GM12878 (cell line): Measurements from ENCODE around the gene MAP2K2. TPM values are rescaled to one million over a fixed set of nuclear protein-coding genes. Genes with fewer than 3 reads are reported as not detected.
A peak's percentile ranks its signal among the peaks of the same experiment; 100 is the strongest.

Experiments
- BCL3 ChIP-seq: IDR thresholded peaks from 2 replicates; pipeline ENCODE4 v1.6.1; 2011; ENCODE audit warnings: borderline replicate concordance, low read depth, mild to moderate bottlenecking, moderate library complexity, low read length; ENCODE audit not compliant: insufficient read depth, poor library complexity, severe bottlenecking
- CBX3 ChIP-seq: fragments of 200-600 bp; sonication (generic); IDR thresholded peaks from 2 replicates; pipeline ENCODE4 v1.6.1; 2016; ENCODE audit warnings: low read depth, borderline replicate concordance
- CUX1 ChIP-seq: IDR thresholded peaks from 2 replicates; pipeline ENCODE4 v1.6.1; 2012; ENCODE audit warnings: improper control_type of control experiment, low read depth, low read length; ENCODE audit not compliant: insufficient replicate concordance
- FOXK2 ChIP-seq: fragments of 450-650 bp; IDR thresholded peaks from 2 replicates; pipeline ENCODE4 v1.6.1; 2017; ENCODE audit warnings: mild to moderate bottlenecking, moderate library complexity
- FOXM1 ChIP-seq: IDR thresholded peaks from 2 replicates; pipeline ENCODE4 v1.6.1; 2012; ENCODE audit warnings: low read depth, mild to moderate bottlenecking, inconsistent platforms, low read length, moderate library complexity
- IKZF1 ChIP-seq: fragments of 450-650 bp; conservative IDR thresholded peaks from 2 replicates; pipeline ENCODE4 v1.6.1; 2017; ENCODE audit warnings: antibody characterized with exemption, mild to moderate bottlenecking
- IKZF2 ChIP-seq, 2 experiments: fragments of 450-650 bp; IDR thresholded peaks; 2 replicates each; pipeline ENCODE4 v1.6.1; 2017; ENCODE audit warnings: mild to moderate bottlenecking in 2 of 2, moderate library complexity in 2 of 2
- KDM1A ChIP-seq: fragments of 200-600 bp; sonication (generic); IDR thresholded peaks from 2 replicates; pipeline ENCODE4 v1.6.1; 2016; ENCODE audit warnings: borderline replicate concordance
- KLF5 ChIP-seq: fragments of 450-650 bp; IDR thresholded peaks from 2 replicates; pipeline ENCODE4 v1.6.1; 2014; ENCODE audit warnings: mild to moderate bottlenecking; ENCODE audit not compliant: partially characterized antibody
- MTA2 ChIP-seq: fragments of 450-650 bp; IDR thresholded peaks from 2 replicates; pipeline ENCODE4 v1.6.1; 2016; ENCODE audit warnings: low read depth, mild to moderate bottlenecking, moderate library complexity
- RAD21 ChIP-seq: IDR thresholded peaks from 2 replicates; pipeline ENCODE4 v1.6.1; 2011; ENCODE audit warnings: mild to moderate bottlenecking, low read depth, low read length, moderate library complexity; ENCODE audit not compliant: insufficient read depth
- RELB ChIP-seq: fragments of 450-650 bp; IDR thresholded peaks from 2 replicates; pipeline ENCODE4 v1.6.1; 2017; ENCODE audit warnings: low read depth, mild to moderate bottlenecking, moderate library complexity
- SREBF2 ChIP-seq: IDR thresholded peaks from 2 replicates; pipeline ENCODE4 v1.6.1; 2012; ENCODE audit warnings: mild to moderate bottlenecking, low read length
- TCF3 ChIP-seq: IDR thresholded peaks from 2 replicates; pipeline ENCODE4 v1.6.1; 2012; ENCODE audit warnings: low read depth, mild to moderate bottlenecking, low read length, borderline replicate concordance; ENCODE audit not compliant: insufficient read depth
- YBX1 ChIP-seq: fragments of 450-650 bp; IDR thresholded peaks from 2 replicates; pipeline ENCODE4 v1.6.1; 2016; ENCODE audit warnings: antibody characterized with exemption
- ZNF687 ChIP-seq: fragments of 450-650 bp; IDR thresholded peaks from 2 replicates; pipeline ENCODE4 v1.6.1; 2017; ENCODE audit warnings: mild to moderate bottlenecking, moderate library complexity
- ZZZ3 ChIP-seq: IDR thresholded peaks from 2 replicates; pipeline ENCODE4 v1.6.1; 2011; ENCODE audit warnings: low read depth; ENCODE audit not compliant: control insufficient read depth, insufficient read length
- polyA plus RNA-seq, 11 experiments: library from polyadenylated mRNA; depleted of rRNA in 4 of 11; unstranded in 6 of 11; stranded (reverse) in 5 of 11; fragments of >200 nt; fragmentation: Nextera tagmentation in 4 of 11; fragmentation: Illumina TruSeq in 1 of 11; extraction: Ambion mirVana in 4 of 11; extraction: Trizol in 1 of 11; gene quantifications; 1 replicate in 1 of 11; 2 replicates in 10 of 11; pipeline versions ENCODE4 v1.2.1 to v1.2.3, GENCODE V29; 2011 to 2016; ENCODE audit warnings: inconsistent platforms in 2 of 11, missing spikeins in 2 of 11, low read depth in 1 of 11
- total RNA-seq, 4 experiments: library from RNA; depleted of rRNA in 3 of 4; stranded (reverse); fragments of >200 nt in 3 of 4; fragmentation: Illumina TruSeq in 1 of 4; extraction: Trizol in 1 of 4; gene quantifications; 2 replicates each; pipeline versions ENCODE4 v1.2.1 to v1.2.3, GENCODE V29; 2013 to 2021

MAP2K2 gene
- total and polyA plus RNA-seq, 10 of the 15 experiments (the other 5 are each of a cell fraction or from before 2014, with no cell fraction given), result 1.00 to 210 (median 53.5) TPM

- TF ChIP-seq CBX3 (no peak), MTA2 (peak; percentile 88), IKZF2 (IDR thresholded peaks at IDR 0.05) (peak; percentile 30 to 57; a peak in 1 of 4 replicates), ZZZ3 (no peak), CUX1 (peak; percentile 52), TCF3 (0 out of 2 replicates have a peak, but pooled peaks have one; percentile 6), ZNF687 (peak; percentile 99), FOXK2 (no peak), KLF5 (no peak), RELB (peak; percentile 75; the same call in 1 of the 2 replicates), BCL3 (peak; percentile 22), KDM1A (no peak), SREBF2 (no peak), YBX1 (no peak), FOXM1 (peak; percentile 84), RAD21 (peak; percentile 8; the same call in 1 of the 2 replicates), IKZF1 (peak; percentile 73)
Measured at GRCh38 chr19:4108767-4109625, 14.9 kb downstream of the MAP2K2 start (continued).
